ENCODE results near the gene HIF1A. TPM values are rescaled to one million over a fixed set of nuclear protein-coding genes. Genes with fewer than 3 reads are reported as not detected.

HIF1A gene
- total and polyA plus RNA-seq, 2 donors (not counting 3 experiments of a cell fraction or from before 2014, with no cell fraction given) = 58.3 to 179 TPM

DNA sequence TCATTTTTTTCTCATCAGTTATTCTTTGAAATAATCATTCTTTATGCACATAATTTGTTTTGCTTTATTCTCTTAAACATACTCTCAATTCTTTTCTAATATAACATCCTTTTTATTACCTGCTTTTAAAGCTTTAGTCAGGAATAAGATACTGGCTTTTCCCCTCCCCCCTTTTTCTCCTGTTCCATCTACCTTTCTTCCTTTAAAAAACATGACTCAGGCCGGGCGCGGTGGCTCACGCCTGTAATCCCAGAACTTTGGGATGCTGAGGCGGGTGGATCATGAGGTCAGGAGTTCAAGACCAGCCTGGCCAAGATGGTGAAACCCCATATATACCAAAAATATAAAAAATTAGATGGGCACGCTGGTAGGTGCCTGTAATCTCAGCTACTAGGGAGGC, 25.4 kb downstream of the HIF1A start:
- dilution Hi-C loops (cut with MboI; ENCODE audit: extremely low pct_ligation_motif_present, low sequenced_read_pairs) = no loop called here
- no peak overlapping the region for H3K4me2 ChIP-seq (ENCODE audit: insufficient read depth, low read length)
- TF ChIP-seq POLR2A (IDR thresholded peaks at IDR 0.05; ENCODE audit: low read depth, low read length) = no peak
- TF ChIP-seq POLR2AphosphoS5 (IDR thresholded peaks at IDR 0.05; ENCODE audit: insufficient read depth, low read depth, low read length) = no peak
- no peak for TF ChIP-seq MYC (IDR thresholded peaks at IDR 0.05; ENCODE audit: low read depth, low read length)
- no peak for TF ChIP-seq EZH2 (IDR thresholded peaks at IDR 0.05; ENCODE audit: borderline replicate concordance, low read depth, low read length, severe bottlenecking)
- TF ChIP-seq, protein P1, sequence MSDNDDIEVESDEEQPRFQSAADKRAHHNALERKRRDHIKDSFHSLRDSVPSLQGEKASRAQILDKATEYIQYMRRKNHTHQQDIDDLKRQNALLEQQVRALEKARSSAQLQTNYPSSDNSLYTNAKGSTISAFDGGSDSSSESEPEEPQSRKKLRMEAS (IDR thresholded peaks at IDR 0.05; ENCODE audit: insufficient read depth, insufficient read length) = no peak
- no peak for TF ChIP-seq GATA2 (IDR thresholded peaks at IDR 0.05; ENCODE audit: insufficient read depth, insufficient read length, low read depth, low read length)
- no peak for TF ChIP-seq JUN (IDR thresholded peaks at IDR 0.05; ENCODE audit: borderline replicate concordance, insufficient read depth, insufficient read length, low read depth)
- no peak for TF ChIP-seq FOS (IDR thresholded peaks at IDR 0.05; ENCODE audit: borderline replicate concordance, insufficient read depth, low read length)
- TF ChIP-seq, protein P2, sequence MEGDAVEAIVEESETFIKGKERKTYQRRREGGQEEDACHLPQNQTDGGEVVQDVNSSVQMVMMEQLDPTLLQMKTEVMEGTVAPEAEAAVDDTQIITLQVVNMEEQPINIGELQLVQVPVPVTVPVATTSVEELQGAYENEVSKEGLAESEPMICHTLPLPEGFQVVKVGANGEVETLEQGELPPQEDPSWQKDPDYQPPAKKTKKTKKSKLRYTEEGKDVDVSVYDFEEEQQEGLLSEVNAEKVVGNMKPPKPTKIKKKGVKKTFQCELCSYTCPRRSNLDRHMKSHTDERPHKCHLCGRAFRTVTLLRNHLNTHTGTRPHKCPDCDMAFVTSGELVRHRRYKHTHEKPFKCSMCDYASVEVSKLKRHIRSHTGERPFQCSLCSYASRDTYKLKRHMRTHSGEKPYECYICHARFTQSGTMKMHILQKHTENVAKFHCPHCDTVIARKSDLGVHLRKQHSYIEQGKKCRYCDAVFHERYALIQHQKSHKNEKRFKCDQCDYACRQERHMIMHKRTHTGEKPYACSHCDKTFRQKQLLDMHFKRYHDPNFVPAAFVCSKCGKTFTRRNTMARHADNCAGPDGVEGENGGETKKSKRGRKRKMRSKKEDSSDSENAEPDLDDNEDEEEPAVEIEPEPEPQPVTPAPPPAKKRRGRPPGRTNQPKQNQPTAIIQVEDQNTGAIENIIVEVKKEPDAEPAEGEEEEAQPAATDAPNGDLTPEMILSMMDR (IDR thresholded peaks at IDR 0.05; ENCODE audit: extremely low read depth in 1 of 2, insufficient read depth in 1 of 2, low read depth in 1 of 2, low read length in 2 of 2) = no peak

More for the DNA sequence above, 25.4 kb downstream of the HIF1A start:
- POLR2A ChIA-PET = no interaction called here
- CTCF ChIA-PET = interaction anchor here (1.0 to 3.2 kb wide), 10 partner anchors 9 to 244 kb away, joined by 3 to 17 read pairs (median 6); no protein-coding TSS in a partner anchor
- Histone ChIP-seq H3K4me1 (ENCODE audit: control insufficient read depth, extremely low read depth, insufficient read depth, low read length) (peaks cover 17% of the 10 kb centered on the region), H3K27ac (ENCODE audit: insufficient read depth, low read depth, low read length) (no peak overlapping the region), H3K9ac (replicated peaks; ENCODE audit: extremely low read depth, insufficient read depth, low read length) (no peak overlapping the region), H3K36me3 (ENCODE audit: control insufficient read depth in 2 of 2, extremely low read depth in 1 of 2, insufficient read depth in 2 of 2, low read length in 2 of 2) (peaks cover 5 to 35% of the 10 kb centered on the region in 2 experiments), H3K9me3 (replicated peaks; ENCODE audit: control insufficient read depth, insufficient read depth, low read length) (no peaks in the 10 kb centered on the region), H3K9me1 (replicated peaks; ENCODE audit: control insufficient read depth, extremely low read depth, insufficient read depth, low read length) (no peaks in the 10 kb centered on the region), H3K4me3 (replicated peaks in 1 of 3; ENCODE audit: insufficient read depth in 1 of 3, low read depth in 1 of 3, low read length in 3 of 3) (no peak overlapping the region), H2AFZ (ENCODE audit: low read depth, low read length) (no peak overlapping the region), H4K20me1 (replicated peaks; ENCODE audit: control insufficient read depth, extremely low read depth, insufficient read depth, low read length) (peaks cover 19% of the 10 kb centered on the region), H3K79me2 (ENCODE audit: control insufficient read depth, insufficient read depth, low read length) (peaks cover 85% of the 10 kb centered on the region), H3K27me3 (ENCODE audit: control insufficient read depth in 2 of 2, insufficient read depth in 2 of 2, low read length in 2 of 2) (no peaks in the 10 kb centered on the region)
- BruUV-seq (replicated peaks) = no TSS peak
- FAIRE-seq (no peak), DNase-seq (ENCODE audit: low read depth, low spot score) (no peak)
- intact Hi-C loops (cut with micrococcal nuclease) = no loop called here
